ENCODE data around the gene MBOAT2.

The MBOAT2 gene

DNA sequence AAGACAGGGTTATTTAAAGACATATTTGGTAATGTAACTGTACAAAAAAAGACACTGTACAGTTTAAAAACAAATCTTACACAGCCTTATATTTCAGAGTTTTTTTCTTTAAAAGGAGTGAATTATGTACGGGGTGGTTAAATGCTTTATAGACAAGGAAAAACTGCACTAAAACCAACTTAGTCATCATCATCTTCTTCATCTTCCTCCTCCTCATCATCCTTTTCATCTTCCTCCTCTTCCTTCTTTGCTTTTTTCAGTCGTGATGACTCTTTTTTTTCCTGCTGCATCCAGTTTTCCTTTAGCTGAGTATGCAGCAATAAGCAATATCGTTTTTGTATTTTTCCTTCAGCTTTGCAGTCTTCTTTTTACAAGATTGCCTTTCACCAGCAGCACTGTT, 14.6 kb upstream of the MBOAT2 start:
- no peak for DNase-seq (ENCODE audit: low spot score)

DNA sequence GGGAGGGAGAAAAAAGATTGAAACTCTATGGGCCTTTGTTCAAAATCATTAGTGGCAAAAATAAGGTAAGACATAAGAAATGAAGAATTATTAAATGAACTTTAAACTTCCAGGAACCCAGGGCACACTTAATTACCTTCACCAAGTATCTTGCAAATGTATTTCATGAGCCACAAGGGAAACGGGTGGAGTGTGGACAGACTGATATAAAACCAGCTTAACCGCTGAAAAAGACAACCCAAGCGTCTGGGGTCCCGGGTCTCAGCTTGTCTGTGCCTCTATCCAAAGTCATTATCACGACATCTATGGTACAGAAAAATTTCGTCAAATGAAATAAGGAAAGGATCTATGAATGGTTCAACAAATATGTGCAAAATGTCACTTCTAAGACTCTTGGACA, 13.9 kb upstream of the MBOAT2 start:
- no peak for DNase-seq (ENCODE audit: low spot score)

DNA sequence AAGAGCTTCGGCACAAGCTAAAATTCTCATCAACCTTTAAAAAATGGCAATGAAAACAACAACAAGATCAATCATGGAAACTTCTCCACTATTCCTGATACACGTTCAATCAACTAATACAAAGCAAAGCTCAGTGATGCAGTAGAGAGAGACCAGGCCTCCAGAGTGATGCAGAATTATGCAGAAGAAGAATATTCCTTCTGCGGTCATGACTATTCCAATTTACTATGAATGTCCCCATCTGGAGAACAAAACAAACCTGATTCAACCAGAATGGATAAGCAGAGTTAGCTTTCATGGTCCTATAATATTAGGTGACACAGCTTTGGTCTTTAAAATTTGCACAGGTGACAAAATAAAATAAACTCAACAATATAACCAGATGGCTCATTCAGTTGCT, 12.5 kb upstream of the MBOAT2 start:
- DNase-seq (ENCODE audit: low spot score) = no peak

DNA sequence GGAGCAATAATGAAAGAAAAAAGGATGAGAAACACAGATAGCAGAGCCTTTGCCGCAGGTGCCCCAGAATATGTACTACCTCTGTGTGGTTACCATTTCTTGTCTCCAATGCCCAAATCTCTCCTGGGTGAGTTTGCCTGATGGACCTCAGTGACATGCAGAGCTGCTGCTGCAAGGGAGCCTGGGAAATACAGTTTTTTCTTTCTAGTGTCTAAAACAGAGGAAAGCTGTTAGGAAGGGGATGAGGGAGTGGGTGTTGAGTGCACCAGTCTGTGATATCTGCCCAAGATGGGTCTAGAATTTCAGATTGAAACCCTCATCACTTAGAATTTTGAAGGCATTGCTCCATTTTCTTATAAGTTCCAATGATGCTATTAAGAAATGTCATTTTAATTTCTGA, 9.9 kb upstream of the MBOAT2 start:
- no peak for DNase-seq (ENCODE audit: low spot score)

DNA sequence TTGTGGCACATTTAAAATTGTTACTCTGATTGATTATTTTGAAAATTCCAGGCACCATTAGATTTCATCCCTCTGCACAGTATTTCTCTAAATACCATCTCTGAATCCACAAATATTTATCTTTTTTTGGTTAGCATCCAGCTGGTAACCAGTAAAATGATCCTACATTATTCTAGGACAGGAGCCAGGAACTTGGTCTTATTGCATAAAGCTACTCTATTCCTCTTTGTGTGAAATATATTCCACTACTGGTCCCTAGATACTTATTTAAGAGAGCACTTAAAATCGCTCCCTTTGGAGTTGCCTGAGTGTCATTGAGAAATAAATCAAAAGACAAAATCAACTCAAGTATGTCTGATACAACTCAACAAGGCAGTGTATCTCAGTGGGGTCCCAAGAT, 7.4 kb upstream of the MBOAT2 start:
- no peak for DNase-seq (ENCODE audit: low spot score)

DNA sequence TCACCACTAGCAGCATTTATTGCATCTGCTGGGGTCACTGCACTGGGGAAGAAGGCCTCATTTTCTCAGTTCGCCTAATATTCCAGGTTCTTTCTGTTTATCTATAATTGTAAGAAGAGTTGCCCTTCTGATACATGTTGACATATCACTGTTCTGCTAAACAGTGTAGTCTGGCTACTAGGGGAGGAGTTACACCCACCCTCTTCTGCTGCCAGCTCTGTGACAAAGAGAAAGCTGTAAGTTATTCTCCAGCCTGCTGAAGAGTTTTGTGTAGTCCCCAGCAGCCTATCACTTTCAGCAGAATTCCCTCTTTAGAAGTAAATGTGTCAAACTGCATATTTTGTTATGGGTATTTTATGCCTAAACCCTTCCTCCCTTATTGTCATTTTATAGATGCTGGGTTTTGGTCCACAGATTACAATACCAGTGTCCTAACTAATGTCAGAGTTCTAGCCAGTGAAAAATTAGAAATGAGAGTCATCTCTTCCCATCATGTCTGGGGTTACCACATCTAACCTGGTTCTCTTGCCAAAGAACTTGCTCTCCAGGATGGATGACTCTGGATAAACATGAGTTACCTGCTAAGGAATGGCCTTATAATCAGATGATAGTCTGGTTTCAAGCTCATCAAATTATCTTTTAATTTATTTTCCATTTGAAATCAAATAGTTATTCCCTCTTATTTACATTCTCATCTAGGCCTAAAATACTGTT, 5.6 kb upstream of the MBOAT2 start:
- peak; percentile 41 for DNase-seq (ENCODE audit: low spot score)

DNA sequence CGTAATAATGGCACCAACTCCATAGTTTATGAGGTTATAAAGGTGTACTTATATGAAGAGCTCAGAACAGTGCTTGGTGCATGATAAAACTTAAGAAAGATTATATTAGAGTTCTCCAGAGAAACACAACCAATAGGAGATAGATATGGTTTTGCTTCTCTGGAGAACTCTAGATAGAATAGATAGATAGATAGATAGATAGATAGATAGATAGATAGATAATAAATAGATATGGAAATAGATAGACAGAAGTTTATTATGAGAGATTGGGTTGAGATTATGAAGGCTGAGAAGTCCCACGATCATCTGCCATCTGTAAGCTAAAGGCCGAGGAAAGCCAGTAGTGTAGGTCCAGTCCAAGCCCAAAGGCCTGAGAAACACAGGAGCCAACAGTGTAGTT, 2.9 kb upstream of the MBOAT2 start:
- no peak for DNase-seq (ENCODE audit: low spot score)

DNA sequence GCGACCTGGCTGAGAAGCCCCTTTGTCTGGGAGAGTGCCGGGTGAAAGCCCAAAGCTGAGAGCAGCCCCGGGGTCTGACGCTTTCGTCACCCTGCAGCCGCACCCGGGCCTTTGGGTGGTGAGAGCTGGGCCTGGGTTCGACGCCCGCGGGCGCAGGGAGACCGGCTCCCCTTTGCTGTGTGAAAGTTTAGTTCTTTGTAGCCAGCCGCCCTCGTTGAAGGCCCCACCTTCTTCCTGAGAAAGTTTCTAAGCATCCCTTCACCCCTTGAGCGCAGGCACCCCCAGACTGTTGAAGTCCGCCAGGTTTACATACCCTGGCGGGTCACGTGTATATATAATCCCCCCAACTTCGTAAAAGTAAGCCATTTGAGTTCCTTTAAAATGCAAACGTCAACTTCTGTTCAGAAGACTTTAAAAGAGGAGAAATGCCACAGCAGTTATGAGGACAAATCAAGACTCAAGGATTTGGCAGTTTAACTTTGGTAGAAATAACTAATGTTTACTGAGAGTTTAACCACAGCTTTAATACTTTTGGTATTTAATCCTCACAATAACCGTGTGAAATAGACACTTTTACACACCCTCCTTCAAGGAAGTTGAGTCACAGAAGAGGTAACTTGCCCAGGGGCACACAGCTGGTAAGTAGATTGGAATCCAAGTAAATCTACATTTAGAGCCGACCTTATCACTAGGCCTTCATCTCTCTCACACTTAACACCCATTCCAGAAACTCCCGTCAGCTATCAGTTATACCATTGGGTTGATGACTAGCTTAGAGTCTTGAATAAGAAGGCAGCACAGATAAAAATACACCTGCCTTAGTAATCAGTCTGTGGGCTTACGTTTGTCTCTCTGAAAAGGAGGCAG, 1.1 kb upstream of the MBOAT2 start:
- no peak for DNase-seq (ENCODE audit: low spot score)

DNA sequence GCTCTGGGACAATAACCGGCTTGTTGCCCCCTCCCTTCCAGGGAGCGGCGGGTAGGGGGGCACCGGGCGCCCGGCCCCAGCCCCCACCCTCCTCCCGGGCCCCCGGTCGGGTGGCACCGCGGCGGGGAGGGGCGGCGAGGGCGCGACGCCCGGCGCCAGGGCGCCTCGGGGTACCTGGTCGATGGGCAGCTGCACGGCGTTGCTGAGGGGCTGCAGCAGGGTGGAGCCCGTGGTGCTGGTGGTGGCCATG, 193 bp downstream of the MBOAT2 start:
- DNase-seq (ENCODE audit: low spot score) = no peak

DNA sequence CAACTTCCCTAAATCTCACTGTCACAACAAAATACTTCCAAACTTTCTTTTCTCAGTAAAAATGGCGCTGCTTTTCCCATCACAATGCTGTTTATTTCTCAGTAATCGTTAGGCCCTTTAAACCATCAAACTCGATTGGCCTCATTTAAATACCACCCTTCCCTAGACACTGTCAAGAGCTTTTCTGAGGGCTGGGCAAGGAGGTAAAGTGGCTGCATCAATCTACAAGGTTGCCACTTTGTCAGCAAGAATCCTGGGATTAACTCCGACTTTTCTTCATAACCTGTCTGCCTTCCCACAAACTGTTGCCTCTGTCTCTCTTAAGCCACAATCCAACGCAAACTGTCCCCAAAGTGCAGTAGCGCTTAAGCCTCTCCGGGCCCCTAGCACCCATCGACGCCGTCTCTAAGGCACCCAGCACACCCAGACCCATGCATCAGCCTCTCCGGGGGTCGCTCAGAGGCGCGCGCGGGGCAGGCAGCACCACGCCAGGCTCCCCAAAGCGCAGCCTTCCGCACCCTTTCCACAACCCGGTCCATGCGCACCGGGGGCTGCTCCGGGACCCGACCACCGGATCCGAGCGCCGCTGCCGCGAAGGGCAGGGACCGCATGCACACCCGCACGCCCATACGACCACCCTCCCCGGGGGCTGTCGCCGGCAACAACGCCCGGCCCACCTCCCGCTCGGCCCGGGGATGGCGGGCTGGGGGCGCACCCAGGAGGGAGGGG, 683 bp downstream of the MBOAT2 start:
- DNase-seq (ENCODE audit: low spot score) = peak; percentile 54

DNA sequence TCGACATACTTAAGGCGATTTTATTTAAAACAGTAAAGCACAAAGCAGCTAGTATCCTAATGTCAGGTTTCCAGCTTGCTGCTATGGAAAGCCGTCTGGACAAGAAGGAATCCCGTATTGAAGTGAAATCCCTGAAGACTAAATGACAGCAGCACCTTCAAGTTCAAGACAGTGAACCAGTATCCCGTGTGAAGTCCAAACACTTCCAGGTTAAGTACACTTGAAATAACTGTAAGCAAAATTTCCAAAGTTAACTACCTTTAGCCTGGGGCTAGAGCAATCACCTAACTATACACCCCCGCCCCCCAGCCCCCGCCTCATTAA, 1.2 kb downstream of the MBOAT2 start:
- peak; percentile 31 for DNase-seq (ENCODE audit: low spot score)

DNA sequence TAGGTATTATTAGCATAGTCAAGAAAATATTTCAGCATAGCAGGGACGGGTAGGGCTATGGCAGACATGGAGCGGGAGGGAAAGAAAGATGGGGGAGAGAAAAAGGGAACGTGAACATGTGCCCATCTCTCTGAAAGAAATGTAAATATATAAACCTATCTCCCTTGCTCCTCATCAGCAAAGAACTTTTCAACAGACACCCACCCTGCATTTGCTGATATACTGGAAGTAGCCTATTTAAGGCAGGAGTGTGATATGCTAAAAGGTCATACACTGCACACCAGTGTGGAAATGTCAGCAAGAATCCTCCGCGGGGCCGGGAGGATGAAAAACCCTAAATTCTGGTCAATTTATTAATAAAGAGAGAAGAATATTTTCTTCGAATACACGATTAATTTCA, 1.7 kb downstream of the MBOAT2 start:
- DNase-seq (ENCODE audit: low spot score) = peak; percentile 24

DNA sequence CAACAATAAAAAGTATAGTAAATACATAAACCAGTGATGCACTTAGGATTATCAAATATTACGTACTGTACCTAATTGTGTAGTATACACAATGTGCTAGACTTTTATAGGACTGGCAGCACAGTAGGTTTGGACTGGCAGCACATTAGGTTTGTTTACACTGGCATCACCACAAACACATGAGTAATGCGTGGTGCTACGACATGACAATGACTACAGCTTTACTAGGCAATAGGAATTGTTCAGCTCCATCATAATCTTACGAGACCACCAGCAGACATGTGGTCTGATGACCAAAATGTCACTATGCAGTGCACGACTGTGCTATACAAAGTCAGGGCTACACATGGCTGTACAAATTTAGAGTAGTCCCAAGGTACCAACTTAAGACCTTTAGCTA, 2.3 kb downstream of the MBOAT2 start:
- DNase-seq (ENCODE audit: low spot score) = peak; percentile 38

DNA sequence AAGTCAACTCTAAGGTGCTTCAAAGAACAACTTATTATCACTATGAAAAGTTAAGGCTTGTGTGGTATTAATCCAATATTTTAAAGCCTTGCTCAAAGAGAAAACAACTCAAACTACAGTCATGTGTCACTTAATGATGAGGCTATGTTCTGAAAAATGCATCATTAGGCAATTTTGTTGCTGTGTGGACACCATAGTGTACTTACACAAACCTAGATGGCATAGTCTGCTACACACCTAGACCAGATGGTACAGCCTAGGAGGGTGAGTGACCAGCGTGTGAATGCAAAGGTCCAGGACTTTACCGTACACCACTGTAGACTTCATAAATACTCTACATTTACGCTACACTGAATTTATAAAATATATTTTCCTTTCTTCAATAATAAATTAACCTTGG, 3.0 kb downstream of the MBOAT2 start:
- no peak for DNase-seq (ENCODE audit: low spot score)

DNA sequence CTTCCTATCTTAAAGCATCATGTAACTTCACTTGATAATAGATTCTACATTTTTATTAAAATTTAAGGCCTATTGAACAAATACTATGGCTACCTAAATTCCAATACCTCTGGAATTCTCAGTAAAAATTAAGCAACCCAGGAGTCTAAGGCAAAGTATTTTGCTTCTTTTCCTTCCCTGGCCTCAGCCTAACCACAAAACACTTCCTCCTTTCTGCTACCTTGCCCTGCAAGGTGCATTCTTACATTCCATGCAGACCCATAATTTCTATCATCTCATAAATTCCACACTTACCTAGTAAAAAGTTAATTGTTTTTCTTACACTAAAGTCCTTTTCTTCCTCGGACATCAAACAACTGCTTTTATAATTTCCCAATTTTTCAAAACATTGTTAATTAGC, 3.7 kb downstream of the MBOAT2 start:
- no peak for DNase-seq (ENCODE audit: low spot score)

DNA sequence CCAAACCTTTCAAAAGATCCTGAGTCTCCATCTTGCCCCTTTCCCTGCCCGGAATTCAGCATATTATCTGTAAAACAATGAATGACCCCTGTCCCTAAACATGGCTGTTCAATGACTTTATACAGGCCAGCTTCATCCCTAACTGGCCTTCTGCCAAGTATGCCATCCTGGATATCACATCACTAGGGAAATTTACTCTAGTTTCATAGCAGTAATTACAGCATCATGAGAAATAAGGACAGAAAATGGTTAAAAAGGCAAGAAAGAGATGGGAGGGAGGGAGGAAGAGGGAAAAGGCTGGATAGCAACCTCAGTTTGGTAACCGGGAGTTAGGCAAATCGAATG, 4.4 kb downstream of the MBOAT2 start:
- no peak for DNase-seq (ENCODE audit: low spot score)

DNA sequence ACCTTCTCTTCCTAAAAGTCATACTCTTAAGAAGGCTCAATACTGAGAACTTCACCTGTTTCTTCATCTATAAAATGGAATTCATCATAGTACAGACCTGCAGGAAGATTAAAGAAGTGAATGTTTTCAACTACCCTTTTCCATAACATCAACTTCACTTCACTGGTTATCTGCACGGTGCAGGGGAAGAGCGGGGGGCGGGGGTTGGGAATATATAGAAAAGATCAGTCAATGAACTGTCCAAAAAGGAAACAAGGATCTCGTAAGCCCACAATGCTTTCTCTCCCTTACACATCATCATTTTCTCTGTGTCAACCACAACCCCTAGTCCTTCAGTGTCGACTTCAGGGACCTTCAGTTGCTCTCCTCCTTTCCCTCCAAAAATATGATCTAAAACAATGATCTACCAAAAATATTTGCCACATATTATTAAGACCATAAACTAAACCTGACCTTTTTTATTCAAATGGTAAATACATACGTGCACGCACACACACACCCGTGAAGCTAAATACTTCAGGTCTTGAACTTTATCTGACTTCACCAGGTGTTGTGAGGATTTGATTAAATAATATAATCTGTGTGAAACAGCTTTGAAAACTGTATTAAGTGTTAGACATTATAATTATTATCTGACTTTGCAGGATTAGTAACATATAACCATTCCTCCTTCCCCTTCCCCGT, 4.9 kb downstream of the MBOAT2 start:
- DNase-seq (ENCODE audit: low spot score) = no peak

DNA sequence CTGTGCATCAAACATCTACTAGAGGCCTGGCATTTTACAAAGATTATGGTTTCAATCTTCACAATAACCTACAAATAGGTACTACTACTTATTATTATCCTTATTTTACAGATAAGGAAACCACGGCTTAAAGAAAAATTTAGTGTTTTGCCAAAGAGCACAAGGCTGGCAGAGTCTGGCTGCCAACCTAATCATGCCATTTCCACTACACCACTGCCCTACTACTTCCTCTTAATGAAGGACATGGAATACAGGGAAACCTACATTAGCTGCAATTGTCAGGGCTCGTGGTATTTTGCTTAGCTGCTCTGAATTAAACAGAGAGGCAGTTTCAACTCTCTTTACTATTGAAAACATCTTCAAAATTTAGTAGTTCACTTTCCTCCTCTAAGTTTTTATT, 5.9 kb downstream of the MBOAT2 start:
- DNase-seq (ENCODE audit: low spot score) = no peak

DNA sequence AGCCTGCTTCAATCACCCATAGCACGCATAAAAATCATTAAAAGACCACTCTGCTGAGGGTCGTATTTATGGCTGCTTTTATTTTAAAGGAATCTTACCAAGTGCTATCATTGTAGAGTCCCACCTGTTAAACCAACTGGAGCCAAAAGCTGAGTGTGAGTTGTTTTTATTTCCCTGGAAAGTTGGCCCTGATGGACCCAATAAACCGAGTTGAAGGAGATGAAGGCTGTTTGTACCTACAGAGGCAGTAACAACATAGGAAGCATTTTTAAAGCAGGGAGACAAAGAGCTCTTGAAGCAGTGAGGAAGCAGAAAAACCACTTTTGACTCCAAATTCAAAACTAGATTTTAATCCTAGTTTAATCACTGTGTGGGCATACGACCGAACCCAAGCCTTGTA, 6.4 kb downstream of the MBOAT2 start:
- no peak for DNase-seq (ENCODE audit: low spot score)

DNA sequence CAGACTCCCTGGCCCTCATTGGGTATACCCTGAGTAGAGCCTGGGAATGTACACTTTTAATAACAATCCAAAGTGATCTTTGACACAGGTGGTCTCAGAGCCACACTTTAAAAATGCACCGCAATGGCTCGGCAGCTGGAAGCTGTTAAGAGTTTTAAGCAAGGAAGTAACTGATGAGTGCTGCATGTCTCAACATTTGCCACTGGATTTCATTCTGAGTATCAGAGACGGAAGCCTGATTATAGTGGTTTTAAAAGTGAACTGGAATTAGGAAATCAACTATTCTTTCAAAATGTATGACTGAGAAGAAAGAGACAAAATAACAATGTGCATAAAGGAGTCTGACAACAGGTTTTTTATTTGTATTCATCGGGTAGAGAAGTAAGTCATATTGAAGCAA, 7.5 kb downstream of the MBOAT2 start:
- DNase-seq (ENCODE audit: low spot score) = no peak

DNA sequence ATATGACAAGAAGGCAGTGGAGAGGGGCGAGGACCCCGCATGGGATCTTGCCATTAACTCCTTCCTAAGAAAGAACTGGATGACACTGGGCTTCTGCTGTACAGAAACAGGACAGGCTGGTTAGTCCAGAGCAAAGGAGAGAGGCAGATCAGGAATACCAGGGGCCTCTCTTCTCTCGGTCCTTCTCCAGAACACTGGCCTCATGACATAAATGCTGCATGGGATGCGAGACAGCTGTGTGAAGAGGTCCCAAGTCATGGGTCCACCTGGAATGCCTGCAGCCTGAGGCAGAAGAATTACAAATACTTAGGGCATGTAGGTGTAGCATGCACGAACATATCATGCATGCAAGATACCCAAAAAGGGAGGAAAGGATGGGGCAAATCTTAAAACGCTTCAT, 9.1 kb downstream of the MBOAT2 start:
- DNase-seq (ENCODE audit: low spot score) = no peak

DNA sequence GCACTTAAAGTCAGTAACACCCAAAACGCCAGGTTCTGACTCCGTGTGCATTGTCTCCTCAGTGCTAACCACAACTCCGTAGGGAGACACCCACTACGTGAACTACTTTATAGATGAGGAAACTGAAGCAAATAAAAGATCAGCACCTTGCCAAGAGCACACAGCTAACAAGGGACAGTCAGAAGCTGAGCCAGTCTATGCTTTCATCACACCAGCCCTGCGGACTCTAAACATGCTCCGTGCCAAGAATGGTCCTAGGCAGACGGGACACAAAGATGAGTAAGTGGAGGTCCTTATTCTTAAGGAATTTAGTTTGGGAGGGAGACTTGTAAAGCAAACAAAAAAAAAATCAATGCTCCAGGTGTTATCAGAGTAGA, 9.6 kb downstream of the MBOAT2 start:
- no peak for DNase-seq (ENCODE audit: low spot score)

Measured in globus pallidus (tissue), 1 donor.